GM19043 (cell line): ENCODE results near the gene SOCS7.

Source experiments
- ATAC-seq: cut with Tn5 transposase; IDR thresholded peaks from one replicate; pipeline ENCODE4 v1.9.1; 2021; ENCODE audit warnings: low read depth; ENCODE audit not compliant: unreplicated experiment

The SOCS7 gene

DNA sequence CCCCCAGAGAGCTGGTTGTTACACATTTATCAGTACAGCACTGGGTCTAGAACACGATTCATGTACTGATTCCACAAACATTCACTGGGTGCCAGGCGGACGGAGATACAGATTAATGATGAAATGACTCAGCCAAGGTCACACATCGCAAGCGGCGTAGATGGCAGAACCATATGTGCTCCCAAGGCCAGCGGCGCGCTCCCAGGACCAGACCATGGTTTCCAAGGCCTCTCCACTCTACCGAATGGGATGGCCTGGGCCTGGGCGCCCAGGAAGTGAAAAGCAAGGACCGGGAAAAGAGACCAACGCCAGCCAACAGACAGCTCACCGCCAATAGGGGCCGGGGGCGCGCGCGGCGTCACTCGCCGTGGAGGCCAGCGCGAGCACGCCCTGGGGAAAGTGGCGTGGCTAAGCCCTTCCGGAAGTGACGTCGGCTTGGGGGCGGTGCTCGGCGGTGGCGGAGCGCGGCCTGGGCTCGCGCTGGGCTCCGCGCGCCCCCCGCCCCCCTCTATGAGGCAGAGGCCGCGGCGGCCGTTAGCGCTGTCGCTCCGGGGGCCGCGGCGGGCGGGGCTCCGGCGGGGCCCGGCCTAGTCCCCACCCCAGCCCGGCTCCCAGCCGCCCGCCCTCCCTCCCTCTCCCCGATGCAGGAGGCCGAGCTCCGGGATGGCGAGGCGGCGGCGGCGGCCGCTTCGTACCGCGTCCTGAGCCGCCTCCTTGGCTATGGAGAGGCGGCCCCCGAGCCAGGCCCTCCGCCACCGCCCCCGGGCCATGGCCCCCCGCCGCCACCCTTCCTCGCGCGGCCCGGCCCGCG, at the start of gene SOCS7:
Gene SOCS7, plus strand, starts transcription at position 433 of the 811 bp plus-strand sequence. Its CDS starts 209 bp downstream, at position 642.
- peak; percentile 73 for ATAC-seq

- ATAC-seq: no peak
These were observed 36.1 kb upstream of the SOCS7 start for GRCh38 chr17:38315497-38315896.

DNA sequence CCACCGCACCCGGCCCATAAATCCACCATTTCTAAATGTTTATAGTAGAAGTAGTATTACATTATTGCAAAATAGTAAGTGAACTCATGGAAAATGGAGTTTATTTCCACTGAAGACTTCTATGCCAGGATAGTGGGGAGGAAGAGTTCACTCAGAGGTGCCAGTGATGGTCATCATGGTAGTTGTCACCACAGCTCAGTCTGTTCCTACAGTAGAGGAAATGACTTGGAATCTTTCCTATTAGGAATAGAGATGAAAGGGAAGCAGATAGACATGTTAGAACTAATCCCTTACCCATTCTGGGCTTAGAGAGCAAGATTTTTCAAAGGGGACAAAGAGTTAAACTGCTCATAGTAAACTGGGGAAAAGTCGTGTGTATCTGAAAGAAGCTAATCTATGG, 34.6 kb upstream of the SOCS7 start:
- no peak for ATAC-seq

DNA sequence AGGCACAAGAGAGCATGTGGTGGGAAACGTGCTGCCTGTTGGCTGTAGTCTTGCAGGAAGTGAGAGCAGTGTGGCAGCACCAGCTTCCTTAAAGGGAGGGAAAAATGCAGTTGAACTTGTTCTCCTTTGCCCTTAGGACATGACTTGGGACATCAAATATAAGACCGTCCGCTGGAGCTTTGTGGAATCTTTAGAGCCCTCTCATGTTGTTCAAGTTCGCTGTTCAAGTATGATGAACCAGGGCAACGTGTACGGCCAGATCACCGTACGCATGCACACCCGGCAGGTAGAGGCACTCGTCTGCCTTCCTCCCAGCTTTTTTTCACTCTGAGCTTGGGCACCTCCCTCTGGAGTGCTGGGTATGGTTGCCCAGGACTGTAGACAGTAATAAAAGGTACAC, 31.2 kb upstream of the SOCS7 start:
- no peak for ATAC-seq

DNA sequence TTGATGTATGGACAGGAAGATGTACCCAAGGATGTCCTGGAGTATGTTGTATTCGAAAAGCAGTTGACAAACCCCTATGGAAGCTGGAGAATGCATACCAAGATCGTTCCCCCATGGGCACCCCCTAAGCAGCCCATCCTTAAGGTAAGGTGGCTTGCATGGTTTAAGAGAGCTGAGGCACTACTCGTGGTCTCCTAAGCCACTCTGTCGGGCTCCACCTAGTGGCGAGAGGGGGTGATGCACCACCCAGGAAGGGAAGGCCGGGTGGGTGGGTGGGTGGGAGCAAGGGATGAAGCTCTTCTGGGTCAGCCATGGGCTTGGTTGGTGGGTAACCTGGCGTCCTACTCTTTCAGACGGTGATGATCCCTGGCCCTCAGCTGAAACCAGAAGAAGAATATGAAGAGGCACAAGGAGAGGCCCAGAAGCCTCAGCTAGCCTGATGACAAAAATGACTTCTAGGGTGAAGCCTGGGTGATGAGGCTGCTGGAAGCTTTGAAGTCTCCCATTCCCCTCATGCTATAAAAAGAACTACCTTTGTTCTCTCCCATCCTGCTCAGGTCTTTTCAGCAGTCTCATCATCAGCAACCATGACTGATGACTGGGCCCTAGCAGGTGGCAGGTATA, 29.4 kb upstream of the SOCS7 start:
- ATAC-seq: no peak

- no peak for ATAC-seq
These were observed 28.7 kb upstream of the SOCS7 start for GRCh38 chr17:38322897-38323296.

DNA sequence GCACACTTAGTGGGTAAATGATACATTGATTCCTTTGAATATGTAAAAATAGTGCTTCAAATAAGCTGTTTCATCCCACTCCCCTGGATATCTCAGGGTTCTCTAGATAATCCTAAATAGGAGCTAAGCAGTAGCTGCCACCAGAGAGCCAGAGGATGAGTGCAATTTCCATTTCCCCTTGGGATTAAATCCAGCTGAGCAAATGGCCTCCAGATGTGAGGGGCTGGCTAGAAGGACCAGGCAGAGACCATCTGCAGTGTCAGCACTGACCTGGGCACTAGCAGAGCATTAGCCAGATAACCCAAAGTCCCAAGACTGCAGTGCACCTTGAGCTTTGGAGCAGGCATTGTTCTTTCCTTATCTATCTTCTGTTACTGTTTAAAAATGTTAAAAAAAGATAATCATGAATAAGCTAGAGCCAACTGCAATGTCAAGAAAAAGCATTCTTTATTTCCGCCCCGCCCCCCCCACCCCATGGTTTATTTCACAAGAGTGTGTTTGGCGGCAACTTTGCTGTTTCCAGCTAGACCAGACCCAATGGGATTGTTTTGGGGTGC, 27.4 kb upstream of the SOCS7 start:
- ATAC-seq: no peak

GRCh38 chr17:38324772-38325171, 26.9 kb upstream of the SOCS7 start:
- no peak for ATAC-seq

GRCh38 chr17:38325221-38325851, 26.3 kb upstream of the SOCS7 start:
- no peak for ATAC-seq

DNA sequence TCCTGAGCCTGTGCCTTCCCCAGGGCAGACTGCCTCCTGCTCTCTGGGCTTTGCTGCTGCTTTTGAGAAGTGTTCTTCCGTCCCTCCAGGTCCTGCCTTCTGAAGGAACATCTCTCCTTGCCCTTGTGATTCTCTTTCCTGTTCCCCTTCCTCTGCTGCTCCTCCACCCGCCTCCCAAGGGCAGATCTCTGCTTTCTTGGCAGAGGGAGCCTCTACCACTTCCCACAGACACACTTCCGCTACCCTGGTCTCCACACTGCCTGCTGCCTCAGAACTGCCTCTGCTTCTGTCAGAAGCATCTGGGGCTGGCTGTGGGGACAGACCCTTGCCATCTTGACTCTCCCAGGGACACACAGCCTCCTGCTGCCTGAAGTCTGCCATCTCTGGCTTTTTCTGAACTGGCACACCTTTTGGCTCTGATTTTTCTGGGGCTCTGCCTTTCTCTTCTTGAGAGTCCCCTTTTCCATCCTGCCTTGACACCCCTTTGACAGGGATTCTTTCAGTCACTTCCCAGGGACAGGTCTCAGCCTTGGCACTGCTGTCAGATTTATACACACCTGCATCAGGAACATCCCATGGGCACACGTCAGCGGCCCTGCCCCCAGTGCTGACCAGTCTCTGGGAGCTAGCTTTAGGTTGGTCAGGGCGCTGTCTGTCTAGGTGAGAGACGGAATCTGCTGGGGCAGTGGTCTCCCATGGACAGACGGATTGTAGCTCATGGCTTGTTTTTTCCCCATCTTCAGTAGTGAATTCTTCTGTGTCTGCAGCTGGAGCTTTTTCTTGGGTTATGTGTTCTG, 24.4 kb upstream of the SOCS7 start:
- ATAC-seq: no peak

DNA sequence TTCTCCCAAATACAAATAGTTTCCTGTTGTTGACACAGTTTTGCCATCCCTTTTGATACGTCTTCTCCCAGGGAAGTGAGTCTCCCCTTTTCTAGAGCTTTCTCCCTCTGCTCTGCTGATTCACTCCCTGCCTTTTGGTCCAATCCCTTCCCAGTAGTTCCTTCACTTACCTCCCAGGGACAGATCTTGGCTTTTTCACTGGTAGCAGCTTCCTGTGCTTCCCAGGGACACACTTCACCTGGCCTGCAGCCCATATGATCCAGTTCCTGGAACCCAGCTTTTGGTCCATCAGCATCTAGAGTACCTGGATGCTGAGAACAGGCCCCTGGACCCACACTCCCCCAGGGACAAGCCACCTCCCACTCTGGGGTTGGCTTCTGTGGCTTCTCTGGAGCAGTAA, 23.7 kb upstream of the SOCS7 start:
- ATAC-seq: no peak

- no peak for ATAC-seq
These were observed 23.0 kb upstream of the SOCS7 start for GRCh38 chr17:38328620-38329019.

GRCh38 chr17:38329284-38329683, 22.4 kb upstream of the SOCS7 start:
- ATAC-seq: no peak

DNA sequence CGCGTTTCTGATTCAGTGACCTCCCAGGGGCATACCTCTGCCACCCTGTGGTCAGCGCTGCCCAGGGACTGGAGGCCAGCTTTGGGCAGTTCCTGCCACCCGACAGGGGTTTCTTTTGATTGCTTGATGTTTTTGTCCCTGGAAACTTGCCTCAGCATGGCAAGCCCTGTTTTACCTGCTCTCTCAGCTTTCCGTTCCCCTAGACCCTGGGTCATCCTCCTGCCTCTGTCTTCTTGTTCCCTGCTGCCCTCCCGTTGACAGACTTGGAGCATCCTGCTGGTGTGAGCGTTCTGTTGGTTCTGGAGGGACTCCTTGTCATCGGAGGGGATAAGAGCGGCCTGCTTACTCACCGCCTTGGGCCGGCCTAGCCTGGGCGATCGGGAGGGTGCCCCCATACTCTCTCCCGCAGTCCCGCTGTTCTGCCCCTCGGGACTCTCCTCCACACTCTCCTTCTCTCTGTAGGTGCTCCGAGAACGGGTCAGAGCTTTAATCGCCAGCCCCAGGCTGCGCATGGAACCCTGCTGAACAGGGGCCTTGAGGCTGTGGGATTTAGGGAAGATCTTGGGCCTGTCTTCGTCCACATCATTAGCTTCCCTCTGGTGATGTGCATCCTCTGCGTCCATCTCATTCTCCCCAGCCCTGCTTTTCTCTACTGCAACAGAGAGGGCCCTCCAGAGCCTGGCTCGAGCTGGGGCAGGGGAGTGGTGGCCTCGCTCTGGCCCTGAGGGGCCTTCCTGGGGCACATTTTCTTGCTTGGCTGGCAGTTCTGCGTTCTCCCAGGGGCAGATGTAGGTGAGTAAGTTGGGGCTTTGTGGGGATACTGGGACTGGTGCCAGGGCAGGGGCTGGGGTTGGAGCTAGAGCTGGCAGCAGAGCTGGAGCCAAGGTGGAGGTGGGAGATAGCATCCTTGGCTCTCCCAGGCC, 21.6 kb upstream of the SOCS7 start:
- ATAC-seq: no peak

- ATAC-seq: no peak
These were observed 20.7 kb upstream of the SOCS7 start for GRCh38 chr17:38330941-38331411.

GRCh38 chr17:38332735-38333134, 18.9 kb upstream of the SOCS7 start:
- no peak for ATAC-seq

DNA sequence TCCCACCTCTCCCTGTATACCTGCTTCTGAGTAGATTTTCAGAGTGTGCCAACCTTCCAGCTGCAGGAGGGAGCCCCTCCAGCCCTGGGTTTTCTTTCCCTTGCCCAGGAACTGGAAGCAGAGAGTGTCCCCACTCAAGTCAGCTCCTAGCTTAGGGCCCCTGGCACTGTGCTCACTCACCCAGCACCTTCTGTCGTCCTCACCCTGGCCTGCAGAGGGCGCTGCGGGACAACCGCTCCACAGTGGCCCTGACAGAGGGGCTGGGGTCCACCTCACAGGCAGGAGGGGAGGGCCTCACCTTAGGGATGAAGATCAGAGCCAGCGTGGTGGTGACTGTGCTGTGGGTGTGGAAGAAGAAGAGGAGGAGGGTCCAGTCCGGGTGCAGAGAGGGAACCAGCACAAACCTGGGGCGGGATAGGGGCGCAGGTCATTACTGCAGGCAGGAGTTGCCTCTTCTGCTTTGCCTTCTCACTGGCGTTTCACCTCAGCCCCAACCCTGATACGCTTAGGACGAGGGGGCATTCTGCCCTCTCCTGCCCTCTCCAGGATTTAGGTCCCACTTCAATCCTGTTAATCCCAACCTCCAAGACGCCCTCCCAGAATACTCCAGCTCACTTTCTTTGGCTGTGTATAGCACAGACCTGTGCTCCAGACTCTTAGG, 17.9 kb upstream of the SOCS7 start:
- no peak for ATAC-seq

- no peak for ATAC-seq
These were observed 16.9 kb upstream of the SOCS7 start for GRCh38 chr17:38334480-38335364.
